ENCODE results near the gene ANKRD63. TPM values are rescaled to one million over a fixed set of nuclear protein-coding genes. Genes with fewer than 3 reads are reported as not detected.

ANKRD63 gene
- total and polyA plus RNA-seq, 10 of the 15 experiments (the other 5 are each of a cell fraction or from before 2014, with no cell fraction given): not detected

GRCh38 chr15:40232625-40233070, 50.2 kb downstream of the ANKRD63 start:
- in situ Hi-C loops (cut with MboI): no loop called here
- DNase-seq (ENCODE audit: low read depth, low spot score): no peak
- Histone ChIP-seq H3K79me2 (ENCODE audit: control insufficient read depth, insufficient read depth, low read length) (no peaks in the 10 kb centered on the region), H3K27me3 (replicated peaks in 1 of 2; ENCODE audit: control insufficient read depth in 2 of 2, insufficient read depth in 2 of 2, low read length in 1 of 2) (no peaks in the 10 kb centered on the region), H3K9ac (ENCODE audit: control insufficient read depth, insufficient read depth, low read length) (no peak overlapping the region), H3K27ac (ENCODE audit: control insufficient read depth, insufficient read depth) (no peak overlapping the region), H2AFZ (ENCODE audit: control insufficient read depth, low read depth, low read length) (no peak overlapping the region), H3K4me1 (ENCODE audit: control insufficient read depth, insufficient read depth, low read length) (peaks cover 6% of the 10 kb centered on the region), H3K4me2 (ENCODE audit: control insufficient read depth, insufficient read depth) (no peak overlapping the region), H4K20me1 (ENCODE audit: control insufficient read depth, insufficient read depth) (no peaks in the 10 kb centered on the region), H3K9me3 (replicated peaks; ENCODE audit: control insufficient read depth, insufficient read depth, low read length) (no peaks in the 10 kb centered on the region), H3K4me3 (no peak overlapping the region), H3K36me3 (ENCODE audit: control insufficient read depth in 2 of 2, insufficient read depth in 2 of 2, low read length in 1 of 2) (peaks cover 15 to 26% of the 10 kb centered on the region in 2 experiments)
- ChIA-PET RAD21 (ENCODE audit: unreplicated experiment) (no interaction called here), POLR2A (no interaction called here), SMC1A (ENCODE audit: uncharacterized antibody, unreplicated experiment) (no interaction called here), CTCF (interaction anchor here (4.1 kb wide), 1 partner anchor 15 kb away, joined by 11 read pairs; no protein-coding TSS in a partner anchor)
- no peak for ATAC-seq
- TF ChIP-seq, protein P1, sequence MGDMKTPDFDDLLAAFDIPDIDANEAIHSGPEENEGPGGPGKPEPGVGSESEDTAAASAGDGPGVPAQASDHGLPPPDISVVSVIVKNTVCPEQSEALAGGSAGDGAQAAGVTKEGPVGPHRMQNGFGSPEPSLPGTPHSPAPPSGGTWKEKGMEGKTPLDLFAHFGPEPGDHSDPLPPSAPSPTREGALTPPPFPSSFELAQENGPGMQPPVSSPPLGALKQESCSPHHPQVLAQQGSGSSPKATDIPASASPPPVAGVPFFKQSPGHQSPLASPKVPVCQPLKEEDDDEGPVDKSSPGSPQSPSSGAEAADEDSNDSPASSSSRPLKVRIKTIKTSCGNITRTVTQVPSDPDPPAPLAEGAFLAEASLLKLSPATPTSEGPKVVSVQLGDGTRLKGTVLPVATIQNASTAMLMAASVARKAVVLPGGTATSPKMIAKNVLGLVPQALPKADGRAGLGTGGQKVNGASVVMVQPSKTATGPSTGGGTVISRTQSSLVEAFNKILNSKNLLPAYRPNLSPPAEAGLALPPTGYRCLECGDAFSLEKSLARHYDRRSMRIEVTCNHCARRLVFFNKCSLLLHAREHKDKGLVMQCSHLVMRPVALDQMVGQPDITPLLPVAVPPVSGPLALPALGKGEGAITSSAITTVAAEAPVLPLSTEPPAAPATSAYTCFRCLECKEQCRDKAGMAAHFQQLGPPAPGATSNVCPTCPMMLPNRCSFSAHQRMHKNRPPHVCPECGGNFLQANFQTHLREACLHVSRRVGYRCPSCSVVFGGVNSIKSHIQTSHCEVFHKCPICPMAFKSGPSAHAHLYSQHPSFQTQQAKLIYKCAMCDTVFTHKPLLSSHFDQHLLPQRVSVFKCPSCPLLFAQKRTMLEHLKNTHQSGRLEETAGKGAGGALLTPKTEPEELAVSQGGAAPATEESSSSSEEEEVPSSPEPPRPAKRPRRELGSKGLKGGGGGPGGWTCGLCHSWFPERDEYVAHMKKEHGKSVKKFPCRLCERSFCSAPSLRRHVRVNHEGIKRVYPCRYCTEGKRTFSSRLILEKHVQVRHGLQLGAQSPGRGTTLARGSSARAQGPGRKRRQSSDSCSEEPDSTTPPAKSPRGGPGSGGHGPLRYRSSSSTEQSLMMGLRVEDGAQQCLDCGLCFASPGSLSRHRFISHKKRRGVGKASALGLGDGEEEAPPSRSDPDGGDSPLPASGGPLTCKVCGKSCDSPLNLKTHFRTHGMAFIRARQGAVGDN (IDR thresholded peaks at IDR 0.05): no peak
- TF ChIP-seq MTA3 (IDR thresholded peaks at IDR 0.05; ENCODE audit: borderline replicate concordance, low read length) (no peak), USF2 (IDR thresholded peaks at IDR 0.05; ENCODE audit: borderline replicate concordance, low read depth, low read length) (no peak), PAX8 (IDR thresholded peaks at IDR 0.05) (no peak), CREM (IDR thresholded peaks at IDR 0.05; ENCODE audit: low read depth) (no peak), FOS (IDR thresholded peaks at IDR 0.05; ENCODE audit: borderline replicate concordance, extremely low read depth, insufficient read length) (no peak), POLR2AphosphoS5 (IDR thresholded peaks at IDR 0.05; ENCODE audit: low read length) (no peak), ZBED1 (IDR thresholded peaks at IDR 0.05; ENCODE audit: borderline replicate concordance) (no peak), ZZZ3 (IDR thresholded peaks at IDR 0.05; ENCODE audit: control insufficient read depth, insufficient read length, low read depth) (no peak), RB1 (IDR thresholded peaks at IDR 0.05; ENCODE audit: borderline replicate concordance) (no peak)
- TF ChIP-seq, protein P2, sequence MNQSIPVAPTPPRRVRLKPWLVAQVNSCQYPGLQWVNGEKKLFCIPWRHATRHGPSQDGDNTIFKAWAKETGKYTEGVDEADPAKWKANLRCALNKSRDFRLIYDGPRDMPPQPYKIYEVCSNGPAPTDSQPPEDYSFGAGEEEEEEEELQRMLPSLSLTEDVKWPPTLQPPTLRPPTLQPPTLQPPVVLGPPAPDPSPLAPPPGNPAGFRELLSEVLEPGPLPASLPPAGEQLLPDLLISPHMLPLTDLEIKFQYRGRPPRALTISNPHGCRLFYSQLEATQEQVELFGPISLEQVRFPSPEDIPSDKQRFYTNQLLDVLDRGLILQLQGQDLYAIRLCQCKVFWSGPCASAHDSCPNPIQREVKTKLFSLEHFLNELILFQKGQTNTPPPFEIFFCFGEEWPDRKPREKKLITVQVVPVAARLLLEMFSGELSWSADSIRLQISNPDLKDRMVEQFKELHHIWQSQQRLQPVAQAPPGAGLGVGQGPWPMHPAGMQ (IDR thresholded peaks at IDR 0.05; ENCODE audit: borderline replicate concordance): no peak
- TF ChIP-seq, protein P3, sequence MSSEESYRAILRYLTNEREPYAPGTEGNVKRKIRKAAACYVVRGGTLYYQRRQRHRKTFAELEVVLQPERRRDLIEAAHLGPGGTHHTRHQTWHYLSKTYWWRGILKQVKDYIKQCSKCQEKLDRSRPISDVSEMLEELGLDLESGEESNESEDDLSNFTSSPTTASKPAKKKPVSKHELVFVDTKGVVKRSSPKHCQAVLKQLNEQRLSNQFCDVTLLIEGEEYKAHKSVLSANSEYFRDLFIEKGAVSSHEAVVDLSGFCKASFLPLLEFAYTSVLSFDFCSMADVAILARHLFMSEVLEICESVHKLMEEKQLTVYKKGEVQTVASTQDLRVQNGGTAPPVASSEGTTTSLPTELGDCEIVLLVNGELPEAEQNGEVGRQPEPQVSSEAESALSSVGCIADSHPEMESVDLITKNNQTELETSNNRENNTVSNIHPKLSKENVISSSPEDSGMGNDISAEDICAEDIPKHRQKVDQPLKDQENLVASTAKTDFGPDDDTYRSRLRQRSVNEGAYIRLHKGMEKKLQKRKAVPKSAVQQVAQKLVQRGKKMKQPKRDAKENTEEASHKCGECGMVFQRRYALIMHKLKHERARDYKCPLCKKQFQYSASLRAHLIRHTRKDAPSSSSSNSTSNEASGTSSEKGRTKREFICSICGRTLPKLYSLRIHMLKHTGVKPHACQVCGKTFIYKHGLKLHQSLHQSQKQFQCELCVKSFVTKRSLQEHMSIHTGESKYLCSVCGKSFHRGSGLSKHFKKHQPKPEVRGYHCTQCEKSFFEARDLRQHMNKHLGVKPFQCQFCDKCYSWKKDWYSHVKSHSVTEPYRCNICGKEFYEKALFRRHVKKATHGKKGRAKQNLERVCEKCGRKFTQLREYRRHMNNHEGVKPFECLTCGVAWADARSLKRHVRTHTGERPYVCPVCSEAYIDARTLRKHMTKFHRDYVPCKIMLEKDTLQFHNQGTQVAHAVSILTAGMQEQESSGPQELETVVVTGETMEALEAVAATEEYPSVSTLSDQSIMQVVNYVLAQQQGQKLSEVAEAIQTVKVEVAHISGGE (CRISPR knock-in tag; IDR thresholded peaks at IDR 0.05): no peak
- TF ChIP-seq, protein P4, sequence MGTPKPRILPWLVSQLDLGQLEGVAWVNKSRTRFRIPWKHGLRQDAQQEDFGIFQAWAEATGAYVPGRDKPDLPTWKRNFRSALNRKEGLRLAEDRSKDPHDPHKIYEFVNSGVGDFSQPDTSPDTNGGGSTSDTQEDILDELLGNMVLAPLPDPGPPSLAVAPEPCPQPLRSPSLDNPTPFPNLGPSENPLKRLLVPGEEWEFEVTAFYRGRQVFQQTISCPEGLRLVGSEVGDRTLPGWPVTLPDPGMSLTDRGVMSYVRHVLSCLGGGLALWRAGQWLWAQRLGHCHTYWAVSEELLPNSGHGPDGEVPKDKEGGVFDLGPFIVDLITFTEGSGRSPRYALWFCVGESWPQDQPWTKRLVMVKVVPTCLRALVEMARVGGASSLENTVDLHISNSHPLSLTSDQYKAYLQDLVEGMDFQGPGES (IDR thresholded peaks at IDR 0.05): no peak
- no peak for FAIRE-seq
- WGBS (ENCODE audit: insufficient coverage, insufficient replicate concordance, low lambda C conversion rate, missing lambda C conversion rate): 76% methylated on average over 7 of the region's 7 CpGs
- intact Hi-C loops (cut with micrococcal nuclease; ENCODE audit: unreplicated experiment): no loop called here
- BruUV-seq (replicated peaks): no TSS peak

All from GM12878 (cell line).